ENCODE measurements around the gene RBMS3.

- TF ChIP-seq CTCF (IDR thresholded peaks at IDR 0.05) (no peak), POLR2A (IDR thresholded peaks at IDR 0.05) (no peak)
These were observed 203.8 kb downstream of the RBMS3 start for GRCh38 chr3:29484633-29485032.
